H1 (cell line): ENCODE data around the gene RAI14. TPM values are rescaled to one million over a fixed set of nuclear protein-coding genes. Genes with fewer than 3 reads are reported as not detected.

Source experiments
- SIN3A ChIP-seq, 2 experiments: IDR thresholded peaks in 1 of 2; conservative IDR thresholded peaks in 1 of 2; 2 replicates each; pipeline ENCODE4 v1.6.1; 2011 to 2012; ENCODE audit warnings: low read length in 2 of 2, improper control_type of control experiment in 1 of 2, low read depth in 1 of 2, mild to moderate bottlenecking in 1 of 2
- polyA plus RNA-seq, 7 experiments: library from polyadenylated mRNA; depleted of rRNA in 3 of 7; stranded (reverse) in 5 of 7; unstranded in 2 of 7; fragments of >200 nt in 5 of 7; fragments of 200-250 nt in 2 of 7; gene quantifications; 1 replicate in 5 of 7; 2 replicates in 1 of 7; 4 replicates in 1 of 7; pipeline versions ENCODE4 v1.2.1 to v1.2.3, GENCODE V29; 2011 to 2013; ENCODE audit warnings: missing spikeins in 2 of 7, mixed read lengths in 2 of 7
- total RNA-seq: library from RNA; stranded (reverse); fragmentation: NEBNext Ultra II Directional; extraction: Animal tissue kit (Norgen Biotek cat#: 25700); gene quantifications from 2 replicates; pipeline ENCODE4 v1.2.1, GENCODE V29; 2021

Gene RAI14
- total and polyA plus RNA-seq, 2 of the 8 experiments (the other 6 are each of a cell fraction or from before 2014, with no cell fraction given), result 48.4 to 210 TPM

DNA sequence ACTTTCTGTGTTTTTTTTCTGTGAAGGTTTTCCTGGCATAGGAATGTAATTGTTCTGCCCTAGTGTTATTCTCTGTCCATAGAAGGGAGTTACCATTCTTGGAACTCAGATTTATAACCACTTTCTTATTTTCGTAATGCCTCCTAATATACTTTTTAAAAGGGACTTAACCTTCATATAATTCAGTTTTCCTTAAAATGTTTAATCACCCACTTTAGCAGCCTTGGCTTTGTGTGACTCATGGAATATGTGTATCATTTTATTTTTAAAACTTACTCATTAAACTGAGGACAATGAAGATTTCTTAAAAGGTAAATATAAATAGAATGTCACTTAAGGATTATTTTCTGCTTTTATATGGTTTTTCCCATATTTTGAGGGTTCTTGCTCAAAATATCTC lies 50.0 kb downstream of the RAI14 start (continued):
- no peak for TF ChIP-seq SIN3A (conservative IDR thresholded peaks at IDR 0.05 in 1 of 2, IDR thresholded peaks at IDR 0.05 in 1 of 2; ENCODE audit: low read depth in 1 of 2, low read length in 2 of 2)
